ENCODE measurements around the gene CAMK2A.

GRCh38 chr5:150263801-150264621 is 25.6 kb downstream of the CAMK2A start:
- TF ChIP-seq, protein P1, sequence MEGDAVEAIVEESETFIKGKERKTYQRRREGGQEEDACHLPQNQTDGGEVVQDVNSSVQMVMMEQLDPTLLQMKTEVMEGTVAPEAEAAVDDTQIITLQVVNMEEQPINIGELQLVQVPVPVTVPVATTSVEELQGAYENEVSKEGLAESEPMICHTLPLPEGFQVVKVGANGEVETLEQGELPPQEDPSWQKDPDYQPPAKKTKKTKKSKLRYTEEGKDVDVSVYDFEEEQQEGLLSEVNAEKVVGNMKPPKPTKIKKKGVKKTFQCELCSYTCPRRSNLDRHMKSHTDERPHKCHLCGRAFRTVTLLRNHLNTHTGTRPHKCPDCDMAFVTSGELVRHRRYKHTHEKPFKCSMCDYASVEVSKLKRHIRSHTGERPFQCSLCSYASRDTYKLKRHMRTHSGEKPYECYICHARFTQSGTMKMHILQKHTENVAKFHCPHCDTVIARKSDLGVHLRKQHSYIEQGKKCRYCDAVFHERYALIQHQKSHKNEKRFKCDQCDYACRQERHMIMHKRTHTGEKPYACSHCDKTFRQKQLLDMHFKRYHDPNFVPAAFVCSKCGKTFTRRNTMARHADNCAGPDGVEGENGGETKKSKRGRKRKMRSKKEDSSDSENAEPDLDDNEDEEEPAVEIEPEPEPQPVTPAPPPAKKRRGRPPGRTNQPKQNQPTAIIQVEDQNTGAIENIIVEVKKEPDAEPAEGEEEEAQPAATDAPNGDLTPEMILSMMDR (IDR thresholded peaks at IDR 0.05; ENCODE audit: extremely low read depth in 1 of 2, insufficient read depth in 1 of 2, low read depth in 1 of 2, low read length in 2 of 2), result no peak
- TF ChIP-seq POLR2AphosphoS5 (IDR thresholded peaks at IDR 0.05; ENCODE audit: insufficient read depth, low read depth, low read length), result no peak
- no peak for TF ChIP-seq POLR2A (IDR thresholded peaks at IDR 0.05; ENCODE audit: low read depth, low read length)
- no peak for TF ChIP-seq MYC (IDR thresholded peaks at IDR 0.05; ENCODE audit: low read depth, low read length)
- no peak for TF ChIP-seq EZH2 (IDR thresholded peaks at IDR 0.05; ENCODE audit: borderline replicate concordance, low read depth, low read length, severe bottlenecking)

All from endothelial cell of umbilical vein (primary cell).